GM19328 (cell line): Measurements from ENCODE around the gene TMEM164.
"Not testable (repeated sequence)": the region's sequence is repeated elsewhere in the genome, so short reads cannot be mapped to it uniquely, and the experiment has no call there.

ENCODE experiments used
- ATAC-seq: cut with Tn5 transposase; IDR thresholded peaks from one replicate; pipeline ENCODE4 v1.9.1; 2021; ENCODE audit warnings: mild to moderate bottlenecking, moderate library complexity; ENCODE audit not compliant: unreplicated experiment

The TMEM164 gene

GRCh38 chrX:110125446-110126162, 122.7 kb downstream of the TMEM164 start:
- ATAC-seq, result no peak

GRCh38 chrX:110131031-110131430, 128.1 kb downstream of the TMEM164 start:
- ATAC-seq, result no peak

GRCh38 chrX:110132450-110133114, 129.7 kb downstream of the TMEM164 start:
- no peak for ATAC-seq

- peak; percentile 69 for ATAC-seq
Measured at GRCh38 chrX:110133735-110134370, 130.9 kb downstream of the TMEM164 start.

- no peak for ATAC-seq
Measured at GRCh38 chrX:110135618-110136017, 132.7 kb downstream of the TMEM164 start.

GRCh38 chrX:110136136-110136535, 133.2 kb downstream of the TMEM164 start:
- no peak for ATAC-seq

GRCh38 chrX:110138557-110138956, 135.6 kb downstream of the TMEM164 start:
- ATAC-seq, result no peak

- ATAC-seq, result no peak
Measured at GRCh38 chrX:110139172-110139571, 136.3 kb downstream of the TMEM164 start.

GRCh38 chrX:110142096-110142495, 139.2 kb downstream of the TMEM164 start:
- ATAC-seq, result no peak

- ATAC-seq, result no peak
Measured at GRCh38 chrX:110143454-110144210, 140.7 kb downstream of the TMEM164 start.

GRCh38 chrX:110145311-110145710, 142.4 kb downstream of the TMEM164 start:
- no peak for ATAC-seq

- ATAC-seq, result no peak
Measured at GRCh38 chrX:110145854-110146253, 142.9 kb downstream of the TMEM164 start.

GRCh38 chrX:110146521-110146920, 143.6 kb downstream of the TMEM164 start:
- no peak for ATAC-seq

- no peak for ATAC-seq
Measured at GRCh38 chrX:110153244-110153643, 150.3 kb downstream of the TMEM164 start.

- ATAC-seq, result no peak
Measured at GRCh38 chrX:110153896-110154295, 151.0 kb downstream of the TMEM164 start.

- not testable (repeated sequence) for ATAC-seq
Measured at GRCh38 chrX:110154328-110154727, 151.4 kb downstream of the TMEM164 start.

GRCh38 chrX:110155759-110156158, 152.8 kb downstream of the TMEM164 start:
- ATAC-seq, result no peak

- ATAC-seq, result no peak
Measured at GRCh38 chrX:110156167-110156754, 153.3 kb downstream of the TMEM164 start.

- no peak for ATAC-seq
Measured at GRCh38 chrX:110157444-110157843, 154.5 kb downstream of the TMEM164 start.

GRCh38 chrX:110159235-110159634, 156.3 kb downstream of the TMEM164 start:
- ATAC-seq, result no peak

- ATAC-seq, result no peak
Measured at GRCh38 chrX:110159865-110160264, 157.0 kb downstream of the TMEM164 start.
